ENCODE results near the gene ITPR3.
A peak's percentile ranks its signal among the peaks of the same experiment; 100 is the strongest.

ITPR3 gene

GRCh38 chr6:33602180-33602579 lies 18.9 kb upstream of the ITPR3 start:
- H4K12ac ChIP-seq (ENCODE audit: low read depth, low read length): no peak overlapping the region
- H3K9me3 ChIP-seq (ENCODE audit: insufficient read depth, low read depth, low read length): no peaks in the 10 kb centered on the region
- no peaks in the 10 kb centered on the region for H3K4me1 ChIP-seq (ENCODE audit: control insufficient read depth in 1 of 2, insufficient read depth in 2 of 2, low read length in 2 of 2)
- H3K23ac ChIP-seq (ENCODE audit: low read length): no peak overlapping the region
- H3K14ac ChIP-seq (ENCODE audit: low read length): no peak overlapping the region
- no peak overlapping the region for H3K4ac ChIP-seq (ENCODE audit: low read depth, low read length)
- no peak overlapping the region for H3K9ac ChIP-seq (ENCODE audit: low read length)
- WGBS (ENCODE audit: extremely low coverage, insufficient coverage, insufficient read length): no CpG with 5 or more reads among the region's 2 CpGs
- no peaks in the 10 kb centered on the region for H3K36me3 ChIP-seq (ENCODE audit: control insufficient read depth in 1 of 2, insufficient read depth in 2 of 2, low read length in 2 of 2)
- H3K18ac ChIP-seq (ENCODE audit: low read length): no peak overlapping the region
- H4K91ac ChIP-seq (ENCODE audit: low read depth, low read length): no peak overlapping the region
- H3K27me3 ChIP-seq (ENCODE audit: insufficient read depth, low read length): no peaks in the 10 kb centered on the region
- H2AK5ac ChIP-seq (ENCODE audit: low read length): no peak overlapping the region
- H3K4me2 ChIP-seq (ENCODE audit: low read length): no peak overlapping the region
- no peak overlapping the region for H2BK12ac ChIP-seq (ENCODE audit: low read length)
- H3K79me1 ChIP-seq (ENCODE audit: low read length): no peaks in the 10 kb centered on the region
- no peak for DNase-seq
- H2BK120ac ChIP-seq (ENCODE audit: insufficient read depth, low read length, poor library complexity): no peak overlapping the region
- no peak overlapping the region for H4K8ac ChIP-seq (ENCODE audit: low read depth, low read length)
- H2AFZ ChIP-seq (ENCODE audit: insufficient read depth, low read length, poor library complexity): no peak overlapping the region
- no peak overlapping the region for H2BK5ac ChIP-seq (ENCODE audit: low read depth, low read length, poor library complexity)
- no peak overlapping the region for H3K27ac ChIP-seq (ENCODE audit: low read depth, low read length)
- H3K4me3 ChIP-seq (ENCODE audit: low read depth, low read length): no peak overlapping the region
- H3K79me2 ChIP-seq (ENCODE audit: control insufficient read depth, insufficient read depth, low read length, poor library complexity): no peaks in the 10 kb centered on the region

DNA sequence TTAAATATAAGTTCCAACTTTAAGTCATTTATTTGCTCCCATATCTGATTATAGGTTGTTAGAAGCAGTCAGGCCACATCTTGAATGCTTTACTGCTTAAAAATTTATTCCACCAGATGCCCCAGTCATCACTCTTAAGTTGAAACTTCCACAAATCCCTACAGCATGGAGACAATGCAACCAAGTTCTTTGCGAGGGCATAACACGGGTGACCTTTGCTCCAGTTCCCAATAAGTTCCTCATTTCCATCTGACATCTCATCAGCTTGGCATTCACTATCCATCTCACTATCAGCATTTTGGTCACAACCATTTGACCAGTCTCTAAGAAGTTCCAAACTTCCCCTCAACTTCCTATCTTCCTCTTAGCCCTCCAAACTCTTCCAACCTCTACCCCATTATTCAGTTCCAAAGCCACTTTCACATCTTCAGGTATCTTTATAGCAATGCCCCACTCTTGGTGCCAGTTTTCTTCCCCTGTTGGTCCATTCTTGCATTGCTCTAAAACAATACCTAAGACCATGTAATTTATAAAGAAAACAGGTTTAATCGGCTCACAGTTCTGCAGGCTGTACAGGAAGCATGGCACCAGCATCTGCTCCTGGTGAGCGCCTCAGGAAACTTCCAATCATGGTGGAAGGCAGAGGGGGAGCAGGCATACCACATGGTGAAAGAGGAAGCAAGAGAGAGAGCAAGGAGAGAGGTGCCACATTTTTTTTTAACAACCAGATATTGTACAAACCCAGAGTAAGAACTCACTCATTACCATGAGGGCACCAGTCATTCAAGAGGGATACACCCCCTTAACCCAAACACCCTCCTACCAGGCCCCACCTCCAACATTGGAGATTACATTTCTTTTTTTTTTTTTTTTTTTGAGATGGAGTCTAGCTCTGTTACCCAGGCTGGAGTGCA lies 15.9 kb upstream of the ITPR3 start:
- H3K18ac ChIP-seq (ENCODE audit: low read length): no peak overlapping the region

DNA sequence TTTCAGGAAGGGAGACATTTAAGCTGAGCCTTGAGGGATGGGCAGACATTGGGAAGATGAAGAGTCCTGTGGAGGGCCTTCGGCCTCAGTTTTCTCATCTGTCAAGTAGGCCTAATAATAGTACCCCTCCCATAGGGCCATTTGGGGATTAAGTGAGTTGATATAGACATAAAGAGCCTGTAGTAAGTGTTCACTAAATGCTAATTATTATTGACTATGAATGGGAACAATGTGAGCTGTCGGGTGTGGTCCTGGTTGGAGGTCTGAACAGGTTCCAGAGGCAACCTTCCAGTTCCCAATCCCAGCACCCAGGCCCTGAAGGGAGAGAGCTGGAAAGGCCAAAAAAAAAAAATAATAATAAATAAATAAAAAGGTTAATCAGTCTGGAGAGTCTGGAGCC lies 14.5 kb upstream of the ITPR3 start:
- no peak overlapping the region for H3K9ac ChIP-seq (ENCODE audit: low read length)
- no peak overlapping the region for H4K91ac ChIP-seq (ENCODE audit: low read depth, low read length)
- H4K8ac ChIP-seq (ENCODE audit: low read depth, low read length): no peak overlapping the region
- H3K27me3 ChIP-seq (ENCODE audit: insufficient read depth, low read length): no peaks in the 10 kb centered on the region
- H3K79me1 ChIP-seq (ENCODE audit: low read length): peaks cover 6% of the 10 kb centered on the region
- no peak overlapping the region for H2BK12ac ChIP-seq (ENCODE audit: low read length)
- no peak overlapping the region for H3K14ac ChIP-seq (ENCODE audit: low read length)
- no peak overlapping the region for H3K4me2 ChIP-seq (ENCODE audit: low read length)
- WGBS (ENCODE audit: extremely low coverage, insufficient coverage, insufficient read length): no CpG with 5 or more reads among the region's 2 CpGs
- H3K23ac ChIP-seq (ENCODE audit: low read length): no peak overlapping the region
- H2AFZ ChIP-seq (ENCODE audit: insufficient read depth, low read length, poor library complexity): no peak overlapping the region
- H3K18ac ChIP-seq (ENCODE audit: low read length): no peak overlapping the region
- no peak overlapping the region for H3K4me3 ChIP-seq (ENCODE audit: low read depth, low read length)
- no peak overlapping the region for H3K27ac ChIP-seq (ENCODE audit: low read depth, low read length)
- H2AK5ac ChIP-seq (ENCODE audit: low read length): no peak overlapping the region
- no peak overlapping the region for H2BK5ac ChIP-seq (ENCODE audit: low read depth, low read length, poor library complexity)
- no peaks in the 10 kb centered on the region for H3K36me3 ChIP-seq (ENCODE audit: control insufficient read depth in 1 of 2, insufficient read depth in 2 of 2, low read length in 2 of 2)
- no peaks in the 10 kb centered on the region for H3K9me3 ChIP-seq (ENCODE audit: insufficient read depth, low read depth, low read length)
- no peak overlapping the region for H4K12ac ChIP-seq (ENCODE audit: low read depth, low read length)
- H3K4me1 ChIP-seq (ENCODE audit: control insufficient read depth in 1 of 2, insufficient read depth in 2 of 2, low read length in 2 of 2): peaks cover 24 to 25% of the 10 kb centered on the region in 2 experiments
- H2BK120ac ChIP-seq (ENCODE audit: insufficient read depth, low read length, poor library complexity): no peak overlapping the region
- no peak overlapping the region for H3K4ac ChIP-seq (ENCODE audit: low read depth, low read length)
- DNase-seq: no peak
- no peaks in the 10 kb centered on the region for H3K79me2 ChIP-seq (ENCODE audit: control insufficient read depth, insufficient read depth, low read length, poor library complexity)

More for the DNA sequence above, 15.9 kb upstream of the ITPR3 start:
- H3K9ac ChIP-seq (ENCODE audit: low read length): no peak overlapping the region
- H3K23ac ChIP-seq (ENCODE audit: low read length): no peak overlapping the region
- H2BK120ac ChIP-seq (ENCODE audit: insufficient read depth, low read length, poor library complexity): no peak overlapping the region
- no peak overlapping the region for H3K4me3 ChIP-seq (ENCODE audit: low read depth, low read length)
- no CpG with 5 or more reads among the region's 4 CpGs for WGBS (ENCODE audit: extremely low coverage, insufficient coverage, insufficient read length)
- no peak overlapping the region for H2AFZ ChIP-seq (ENCODE audit: insufficient read depth, low read length, poor library complexity)
- H4K91ac ChIP-seq (ENCODE audit: low read depth, low read length): no peak overlapping the region
- H2BK5ac ChIP-seq (ENCODE audit: low read depth, low read length, poor library complexity): no peak overlapping the region
- H2BK12ac ChIP-seq (ENCODE audit: low read length): no peak overlapping the region
- no peaks in the 10 kb centered on the region for H3K27me3 ChIP-seq (ENCODE audit: insufficient read depth, low read length)
- no peak overlapping the region for H3K14ac ChIP-seq (ENCODE audit: low read length)
- no peak overlapping the region for H3K4me2 ChIP-seq (ENCODE audit: low read length)
- no peak overlapping the region for H4K12ac ChIP-seq (ENCODE audit: low read depth, low read length)
- no peak overlapping the region for H4K8ac ChIP-seq (ENCODE audit: low read depth, low read length)
- H3K79me2 ChIP-seq (ENCODE audit: control insufficient read depth, insufficient read depth, low read length, poor library complexity): no peaks in the 10 kb centered on the region
- H3K79me1 ChIP-seq (ENCODE audit: low read length): peaks cover 3% of the 10 kb centered on the region
- no peak overlapping the region for H2AK5ac ChIP-seq (ENCODE audit: low read length)
- no peak overlapping the region for H3K27ac ChIP-seq (ENCODE audit: low read depth, low read length)
- H3K4me1 ChIP-seq (ENCODE audit: control insufficient read depth in 1 of 2, insufficient read depth in 2 of 2, low read length in 2 of 2): peaks cover 12 to 14% of the 10 kb centered on the region in 2 experiments
- peak in 1 of 2 donors; percentile 63 for DNase-seq
- no peaks in the 10 kb centered on the region for H3K9me3 ChIP-seq (ENCODE audit: insufficient read depth, low read depth, low read length)
- H3K36me3 ChIP-seq (ENCODE audit: control insufficient read depth in 1 of 2, insufficient read depth in 2 of 2, low read length in 2 of 2): no peaks in the 10 kb centered on the region
- H3K4ac ChIP-seq (ENCODE audit: low read depth, low read length): no peak overlapping the region

- Histone ChIP-seq H2AK5ac (ENCODE audit: low read length) (no peak overlapping the region), H4K91ac (ENCODE audit: low read depth, low read length) (no peak overlapping the region), H3K14ac (ENCODE audit: low read length) (no peak overlapping the region), H3K4ac (ENCODE audit: low read depth, low read length) (no peak overlapping the region), H3K18ac (ENCODE audit: low read length) (no peak overlapping the region), H3K9ac (ENCODE audit: low read length) (no peak overlapping the region), H3K36me3 (ENCODE audit: control insufficient read depth in 1 of 2, insufficient read depth in 2 of 2, low read length in 2 of 2) (no peaks in the 10 kb centered on the region), H3K4me2 (ENCODE audit: low read length) (no peak overlapping the region), H3K27ac (ENCODE audit: low read depth, low read length) (no peak overlapping the region), H4K8ac (ENCODE audit: low read depth, low read length) (no peak overlapping the region), H3K27me3 (ENCODE audit: insufficient read depth, low read length) (no peaks in the 10 kb centered on the region), H2AFZ (ENCODE audit: insufficient read depth, low read length, poor library complexity) (no peak overlapping the region), H3K79me1 (ENCODE audit: low read length) (peaks cover 6% of the 10 kb centered on the region), H3K9me3 (ENCODE audit: insufficient read depth, low read depth, low read length) (peaks cover 2% of the 10 kb centered on the region), H2BK12ac (ENCODE audit: low read length) (no peak overlapping the region), H3K79me2 (ENCODE audit: control insufficient read depth, insufficient read depth, low read length, poor library complexity) (no peaks in the 10 kb centered on the region), H3K4me1 (ENCODE audit: control insufficient read depth in 1 of 2, insufficient read depth in 2 of 2, low read length in 2 of 2) (peaks cover 24 to 25% of the 10 kb centered on the region in 2 experiments), H3K4me3 (ENCODE audit: low read depth, low read length) (no peak overlapping the region), H4K12ac (ENCODE audit: low read depth, low read length) (no peak overlapping the region), H2BK5ac (ENCODE audit: low read depth, low read length, poor library complexity) (no peak overlapping the region), H3K23ac (ENCODE audit: low read length) (no peak overlapping the region), H2BK120ac (ENCODE audit: insufficient read depth, low read length, poor library complexity) (no peak overlapping the region)
- WGBS (ENCODE audit: extremely low coverage, insufficient coverage, insufficient read length): no CpG with 5 or more reads among the region's 8 CpGs
- DNase-seq: no peak
These were observed 13.9 kb upstream of the ITPR3 start for GRCh38 chr6:33607126-33607783.

Measured in trophoblast cell (in vitro differentiated cells and primary cell).